GM18861 (cell line): ENCODE data around the gene STH.

Experiments used
- ATAC-seq: cut with Tn5 transposase; IDR thresholded peaks from one replicate; pipeline ENCODE4 v1.9.1; 2021; ENCODE audit not compliant: unreplicated experiment

STH gene

GRCh38 chr17:45983614-45984310, 15.3 kb upstream of the STH start:
- ATAC-seq: no peak

DNA sequence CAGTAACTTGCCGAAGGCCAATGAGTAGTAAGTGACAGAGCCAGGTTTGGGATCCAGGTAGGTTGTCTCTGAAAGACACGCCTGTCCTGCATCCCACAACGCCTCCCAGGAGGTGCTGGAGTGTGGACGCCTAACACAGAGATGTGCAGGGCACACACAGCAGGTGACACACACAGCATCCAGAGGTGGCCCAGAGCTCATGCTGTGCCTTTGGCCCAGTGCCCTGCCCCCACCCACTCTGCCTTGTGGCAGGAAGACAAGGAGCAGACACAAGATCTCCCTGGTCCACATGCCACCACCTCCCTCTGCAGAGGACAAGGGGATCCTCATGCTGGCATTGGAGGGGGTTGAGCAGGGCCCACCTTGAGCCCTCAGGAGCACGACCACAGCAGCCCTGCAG, 14.7 kb upstream of the STH start:
- no peak for ATAC-seq

DNA sequence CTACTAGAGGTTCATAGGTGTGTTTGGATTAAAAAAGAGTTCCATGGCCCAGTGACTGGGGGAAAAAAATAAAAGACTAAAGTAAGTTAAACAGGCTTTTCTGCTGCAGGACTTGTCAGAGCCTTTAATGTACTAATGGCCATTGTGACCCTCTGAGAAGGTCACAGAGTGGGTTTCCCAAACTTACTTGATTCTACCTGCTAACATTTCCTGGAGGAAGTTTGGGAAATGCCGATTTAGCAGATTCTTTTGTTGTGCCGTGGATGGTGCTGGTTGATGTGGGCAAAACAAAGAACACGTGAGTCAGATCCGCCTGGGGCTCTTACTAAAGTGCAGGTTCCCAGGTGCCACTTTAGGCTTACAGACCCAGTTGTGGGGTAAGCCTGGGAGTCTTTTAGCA, 13.6 kb upstream of the STH start:
- no peak for ATAC-seq

GRCh38 chr17:45986056-45986455, 13.0 kb upstream of the STH start:
- no peak for ATAC-seq

- no peak for ATAC-seq
Observed at GRCh38 chr17:45987706-45988105, 11.3 kb upstream of the STH start.

- ATAC-seq: no peak
Observed at GRCh38 chr17:45989759-45990158, 9.3 kb upstream of the STH start.

DNA sequence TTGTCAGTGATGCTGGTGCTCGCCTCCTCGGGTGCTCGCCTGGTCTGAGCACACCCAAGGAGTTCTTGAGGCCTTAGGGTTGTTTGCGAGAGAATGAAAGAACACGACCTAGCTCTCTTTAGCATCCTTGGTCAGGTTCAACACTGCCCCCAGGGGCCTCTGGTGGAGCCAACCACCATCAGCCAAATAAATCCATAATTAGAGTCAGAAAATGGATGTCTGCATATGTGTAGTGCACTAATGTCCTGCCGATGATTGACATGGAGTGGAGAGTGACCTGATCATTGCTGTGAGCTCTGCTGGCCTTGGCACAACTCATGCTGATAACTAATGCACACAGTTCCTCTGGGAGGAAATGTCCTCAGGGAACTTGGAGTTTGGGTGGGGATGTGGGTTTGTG, 8.2 kb upstream of the STH start:
- no peak for ATAC-seq

GRCh38 chr17:45991341-45991740, 7.7 kb upstream of the STH start:
- ATAC-seq: no peak

GRCh38 chr17:45992175-45992574, 6.9 kb upstream of the STH start:
- no peak for ATAC-seq

DNA sequence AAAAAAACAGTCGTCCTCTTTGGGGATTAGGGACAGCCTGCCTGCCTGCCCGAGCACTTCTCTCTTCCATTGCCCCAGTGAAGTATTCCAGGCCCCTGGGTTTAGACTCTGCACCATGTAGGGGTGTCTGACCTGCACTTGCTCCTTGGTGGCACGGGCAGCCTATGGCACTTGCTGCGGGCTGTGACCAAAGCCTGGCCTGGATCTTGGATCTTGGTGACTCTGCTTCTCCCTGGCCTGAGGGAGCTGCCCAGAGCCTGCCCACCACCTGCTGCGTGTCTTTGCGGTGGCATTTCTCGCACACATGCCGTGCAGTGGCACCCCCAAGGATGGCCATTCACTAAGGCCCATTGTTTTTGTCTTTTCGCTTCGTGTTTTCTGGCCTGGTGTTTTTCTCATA, 6.1 kb upstream of the STH start:
- no peak for ATAC-seq

GRCh38 chr17:45993962-45994627, 5.0 kb upstream of the STH start:
- no peak for ATAC-seq

DNA sequence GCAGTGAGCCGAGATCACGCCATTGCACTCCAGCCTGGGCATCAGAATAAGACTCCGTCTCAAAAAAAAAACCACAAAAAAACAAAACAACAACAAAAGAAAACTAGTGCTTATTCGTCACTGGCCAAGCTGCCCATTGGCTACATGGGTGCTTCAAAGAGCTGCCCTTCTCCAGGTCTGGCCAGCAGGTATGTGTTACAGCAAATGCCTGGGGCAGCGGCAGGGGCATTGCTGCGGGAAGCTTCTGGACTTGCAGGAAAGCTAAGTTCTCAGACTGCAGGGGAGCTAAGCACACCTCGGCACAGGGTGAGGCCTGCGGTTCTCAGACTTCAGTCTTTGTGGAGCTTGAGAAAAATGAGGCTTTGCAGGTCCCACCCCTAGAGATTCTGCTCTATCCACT, 4.1 kb upstream of the STH start:
- no peak for ATAC-seq

DNA sequence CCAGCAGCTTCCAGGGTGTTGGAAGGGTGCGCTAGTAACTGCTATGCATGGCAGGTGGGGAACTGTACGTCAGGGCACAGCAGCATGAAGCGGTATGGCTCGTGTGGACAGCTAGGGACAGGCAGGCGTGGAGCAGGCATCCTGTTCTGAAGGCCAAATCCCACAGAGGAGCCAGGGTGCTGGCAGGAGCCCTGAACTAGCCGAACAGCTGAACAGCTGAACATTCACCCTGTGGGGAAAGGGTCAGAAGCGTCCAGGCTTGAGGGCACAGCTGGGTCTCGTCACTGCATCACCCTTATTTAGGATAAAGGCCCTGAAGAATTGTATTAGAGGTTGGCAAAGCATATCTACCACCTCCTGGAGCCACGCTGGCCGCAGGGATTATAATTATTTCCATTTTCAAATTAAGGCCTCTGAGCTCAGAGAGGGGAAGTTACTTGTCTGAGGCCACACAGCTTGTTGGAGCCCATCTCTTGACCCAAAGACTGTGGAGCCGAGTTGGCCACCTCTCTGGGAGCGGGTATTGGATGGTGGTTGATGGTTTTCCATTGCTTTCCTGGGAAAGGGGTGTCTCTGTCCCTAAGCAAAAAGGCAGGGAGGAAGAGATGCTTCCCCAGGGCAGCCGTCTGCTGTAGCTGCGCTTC, 3.3 kb upstream of the STH start:
- ATAC-seq: no peak

- ATAC-seq: no peak
Observed at GRCh38 chr17:45996282-45996937, 2.6 kb upstream of the STH start.

DNA sequence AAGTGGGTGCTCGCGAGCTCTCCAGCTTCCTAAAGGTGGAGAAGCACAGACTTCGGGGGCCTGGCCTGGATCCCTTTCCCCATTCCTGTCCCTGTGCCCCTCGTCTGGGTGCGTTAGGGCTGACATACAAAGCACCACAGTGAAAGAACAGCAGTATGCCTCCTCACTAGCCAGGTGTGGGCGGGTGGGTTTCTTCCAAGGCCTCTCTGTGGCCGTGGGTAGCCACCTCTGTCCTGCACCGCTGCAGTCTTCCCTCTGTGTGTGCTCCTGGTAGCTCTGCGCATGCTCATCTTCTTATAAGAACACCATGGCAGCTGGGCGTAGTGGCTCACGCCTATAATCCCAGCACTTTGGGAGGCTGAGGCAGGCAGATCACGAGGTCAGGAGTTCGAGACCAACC, 1.9 kb upstream of the STH start:
- ATAC-seq: no peak

- no peak for ATAC-seq
Observed at GRCh38 chr17:45997624-45998023, 1.4 kb upstream of the STH start.

GRCh38 chr17:45999900-46000290, 845 bp downstream of the STH start:
- no peak for ATAC-seq

DNA sequence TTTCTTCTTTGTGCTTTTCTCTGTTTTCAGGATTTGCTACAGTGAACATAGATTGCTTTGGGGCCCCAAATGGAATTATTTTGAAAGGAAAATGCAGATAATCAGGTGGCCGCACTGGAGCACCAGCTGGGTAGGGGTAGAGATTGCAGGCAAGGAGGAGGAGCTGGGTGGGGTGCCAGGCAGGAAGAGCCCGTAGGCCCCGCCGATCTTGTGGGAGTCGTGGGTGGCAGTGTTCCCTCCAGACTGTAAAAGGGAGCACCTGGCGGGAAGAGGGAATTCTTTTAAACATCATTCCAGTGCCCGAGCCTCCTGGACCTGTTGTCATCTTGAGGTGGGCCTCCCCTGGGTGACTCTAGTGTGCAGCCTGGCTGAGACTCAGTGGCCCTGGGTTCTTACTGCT, 1.2 kb downstream of the STH start:
- ATAC-seq: no peak

DNA sequence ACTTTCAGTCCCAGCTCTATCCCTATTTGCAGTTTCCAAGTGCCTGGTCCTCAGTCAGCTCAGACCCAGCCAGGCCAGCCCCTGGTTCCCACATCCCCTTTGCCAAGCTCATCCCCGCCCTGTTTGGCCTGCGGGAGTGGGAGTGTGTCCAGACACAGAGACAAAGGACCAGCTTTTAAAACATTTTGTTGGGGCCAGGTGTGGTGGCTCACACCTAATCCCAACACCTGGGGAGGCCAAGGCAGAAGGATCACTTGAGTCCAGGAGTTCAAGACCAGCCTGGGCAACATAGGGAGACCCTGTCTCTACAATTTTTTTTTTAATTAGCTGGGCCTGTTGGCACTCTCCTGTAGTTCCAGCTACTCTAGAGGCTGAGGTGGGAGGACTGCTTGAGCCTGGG, 1.7 kb downstream of the STH start:
- ATAC-seq: no peak

GRCh38 chr17:46001390-46002310, 2.6 kb downstream of the STH start:
- no peak for ATAC-seq
